Measurements from ENCODE around the gene RAB41.
"Not testable (repeated sequence)": the region's sequence is repeated elsewhere in the genome, so short reads cannot be mapped to it uniquely, and the experiment has no call there.

Gene RAB41

DNA sequence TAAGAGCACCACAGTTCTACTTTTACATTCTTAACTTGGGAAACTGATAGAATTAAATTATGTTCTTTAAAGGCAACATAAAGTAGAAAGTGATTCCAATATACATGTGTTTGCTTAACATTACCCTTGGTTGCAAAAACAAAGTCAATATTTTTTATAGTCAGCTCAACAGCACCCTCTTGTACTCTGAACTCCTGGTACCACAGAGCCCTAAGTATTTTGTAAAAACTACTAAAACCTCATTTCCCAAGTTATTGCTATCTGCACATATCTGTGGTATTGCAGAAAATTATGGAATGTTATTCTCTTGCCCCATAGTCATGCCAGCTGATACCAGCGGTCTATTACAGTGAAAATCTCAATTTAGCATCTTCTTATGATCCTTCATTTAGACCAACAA, 10.8 kb downstream of the RAB41 start:
- no peak for DNase-seq

- no peak for DNase-seq
Measured at GRCh38 chrX:70293621-70294020, 11.6 kb downstream of the RAB41 start.

DNA sequence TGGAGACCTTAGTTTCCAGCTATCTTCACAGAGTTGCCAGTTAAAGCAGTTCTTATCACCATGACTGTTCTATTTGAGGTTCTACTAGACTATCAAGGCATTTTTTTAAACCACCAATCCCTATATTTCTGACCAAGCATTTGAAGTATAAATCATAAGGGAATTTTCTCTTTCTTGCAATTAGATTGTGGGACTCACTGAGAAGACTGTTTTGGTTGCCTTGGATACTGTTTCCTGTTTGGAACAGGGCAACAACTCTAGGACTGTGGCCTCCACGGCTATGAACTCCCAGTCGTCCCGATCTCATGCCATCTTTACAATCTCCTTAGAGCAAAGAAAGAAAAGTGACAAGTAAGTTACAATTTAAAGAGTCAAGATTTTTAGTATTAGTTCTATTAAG, 19.7 kb downstream of the RAB41 start:
- no peak for DNase-seq

DNA sequence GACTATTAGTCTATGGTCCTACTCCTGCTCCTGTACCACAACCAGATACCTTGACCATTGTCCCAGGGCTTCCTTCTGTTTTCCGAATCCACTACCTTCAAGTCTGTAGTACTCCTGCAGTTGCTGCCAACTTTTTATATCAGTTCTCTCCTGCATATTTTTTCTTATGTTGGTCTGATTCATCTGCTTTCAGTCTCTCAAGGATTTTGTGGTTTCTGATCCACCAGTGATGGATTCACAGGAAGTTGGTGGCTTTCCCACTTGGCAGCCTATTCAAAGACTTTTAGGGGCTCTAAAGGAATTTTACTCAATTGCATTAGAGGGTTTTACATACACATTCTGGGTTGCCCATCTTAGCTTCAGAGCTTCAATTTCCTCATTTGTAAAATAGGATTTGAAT, 31.5 kb downstream of the RAB41 start:
- no peak for DNase-seq

GRCh38 chrX:70322784-70323183, 40.8 kb downstream of the RAB41 start:
- no peak for DNase-seq

DNA sequence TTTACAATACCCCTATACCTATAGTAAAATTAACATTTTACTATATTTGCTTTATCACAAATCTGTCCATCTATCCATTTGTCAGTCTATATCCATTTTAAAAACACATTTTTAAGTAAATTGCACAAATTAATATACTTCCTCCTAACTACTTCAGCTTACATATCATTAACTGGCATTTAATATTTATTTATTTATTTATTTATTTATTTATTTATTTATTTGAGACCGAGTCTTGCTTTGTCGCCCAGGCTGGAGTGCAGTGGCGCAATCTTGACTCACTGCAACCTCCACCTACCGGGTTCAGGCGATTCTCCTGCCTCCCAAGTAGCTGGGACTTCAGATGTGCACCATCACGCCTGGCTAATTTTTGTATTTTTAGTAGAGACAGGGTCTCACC, 41.7 kb downstream of the RAB41 start:
- not testable (repeated sequence) for DNase-seq

DNA sequence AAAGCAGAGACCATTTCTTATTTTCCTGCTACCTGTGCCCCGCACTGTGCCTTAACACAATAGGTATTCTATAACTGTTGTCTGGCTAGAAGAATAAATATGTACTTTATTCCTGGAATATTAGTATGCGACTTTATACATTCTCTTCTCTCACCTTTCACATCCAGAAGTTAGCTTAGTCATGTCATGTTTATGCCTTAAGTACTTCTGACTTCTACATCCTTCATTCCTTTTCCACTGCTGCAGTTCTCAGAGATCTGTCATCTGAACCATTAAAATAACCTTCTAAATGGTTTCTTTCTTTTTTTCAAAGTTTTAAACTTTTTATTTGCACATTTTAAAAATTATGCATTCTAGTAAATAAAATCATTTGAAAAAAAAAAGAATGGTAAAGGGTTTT, 42.4 kb downstream of the RAB41 start:
- no peak for DNase-seq

GRCh38 chrX:70331161-70331560, 49.2 kb downstream of the RAB41 start:
- DNase-seq, result no peak

DNA sequence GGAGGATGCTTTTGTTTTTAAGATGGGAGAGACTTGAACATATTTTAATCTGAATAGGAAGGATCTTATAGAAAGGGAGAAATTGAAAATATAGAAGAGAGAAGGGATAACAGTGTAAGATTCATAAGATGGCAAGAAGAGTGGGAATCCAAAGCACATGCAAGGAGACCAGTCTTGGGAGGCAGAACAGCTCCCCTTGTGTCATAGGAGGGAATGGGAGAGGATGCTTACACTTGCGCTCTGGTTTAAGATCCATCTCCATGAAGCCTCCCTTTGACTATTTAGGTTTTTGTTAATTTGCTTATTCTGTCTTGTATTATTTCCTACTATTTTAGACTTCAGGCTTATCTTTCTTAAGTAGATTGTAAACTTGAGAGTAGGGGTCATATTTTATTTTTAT, 50.6 kb downstream of the RAB41 start:
- no peak for DNase-seq
